ENCODE results near the gene SPATA24. TPM values are rescaled to one million over a fixed set of nuclear protein-coding genes. Genes with fewer than 3 reads are reported as not detected.

Gene SPATA24
- total RNA-seq, 1 experiment from 2014 or later: 4.6 TPM

GRCh38 chr5:139378941-139379361 lies 24.9 kb downstream of the SPATA24 start:
- no peaks in the 10 kb centered on the region for H3K36me3 ChIP-seq (ENCODE audit: insufficient read depth, low read length)
- no peak overlapping the region for H2AFZ ChIP-seq (ENCODE audit: low read length)
- no peaks in the 10 kb centered on the region for H3K9me3 ChIP-seq (ENCODE audit: low read length)
- H3K4me3 ChIP-seq (ENCODE audit: low read length): no peak overlapping the region
- H3K79me2 ChIP-seq (ENCODE audit: low read length): no peaks in the 10 kb centered on the region
- no peak overlapping the region for H3K4me2 ChIP-seq (ENCODE audit: low read depth, low read length, poor library complexity, severe bottlenecking)
- H3K27me3 ChIP-seq (ENCODE audit: low read length): no peaks in the 10 kb centered on the region
- no peaks in the 10 kb centered on the region for H3K9me2 ChIP-seq (replicated peaks; ENCODE audit: insufficient read depth, low read length)
- no peak for DNase-seq
- no peak overlapping the region for H3K9ac ChIP-seq (ENCODE audit: low read length)
- no peak overlapping the region for H3K27ac ChIP-seq (ENCODE audit: low read length)
- no peaks in the 10 kb centered on the region for H4K20me1 ChIP-seq (ENCODE audit: insufficient read depth, low read depth, low read length)
- H3K4me1 ChIP-seq (ENCODE audit: low read length): peaks cover 12% of the 10 kb centered on the region

- H3K36me3 ChIP-seq (ENCODE audit: insufficient read depth, low read length): no peaks in the 10 kb centered on the region
- no peak overlapping the region for H3K4me3 ChIP-seq (ENCODE audit: low read length)
- peaks cover 10% of the 10 kb centered on the region for H3K4me1 ChIP-seq (ENCODE audit: low read length)
- no peak for DNase-seq
- H3K9me2 ChIP-seq (replicated peaks; ENCODE audit: insufficient read depth, low read length): no peaks in the 10 kb centered on the region
- H3K27me3 ChIP-seq (ENCODE audit: low read length): no peaks in the 10 kb centered on the region
- no peak overlapping the region for H2AFZ ChIP-seq (ENCODE audit: low read length)
- no peaks in the 10 kb centered on the region for H3K79me2 ChIP-seq (ENCODE audit: low read length)
- H4K20me1 ChIP-seq (ENCODE audit: insufficient read depth, low read depth, low read length): no peaks in the 10 kb centered on the region
- no peaks in the 10 kb centered on the region for H3K9me3 ChIP-seq (ENCODE audit: low read length)
- no peak overlapping the region for H3K9ac ChIP-seq (ENCODE audit: low read length)
- H3K27ac ChIP-seq (ENCODE audit: low read length): no peak overlapping the region
- no peak overlapping the region for H3K4me2 ChIP-seq (ENCODE audit: low read depth, low read length, poor library complexity, severe bottlenecking)
These were observed 25.6 kb downstream of the SPATA24 start for GRCh38 chr5:139378101-139378825.

DNA sequence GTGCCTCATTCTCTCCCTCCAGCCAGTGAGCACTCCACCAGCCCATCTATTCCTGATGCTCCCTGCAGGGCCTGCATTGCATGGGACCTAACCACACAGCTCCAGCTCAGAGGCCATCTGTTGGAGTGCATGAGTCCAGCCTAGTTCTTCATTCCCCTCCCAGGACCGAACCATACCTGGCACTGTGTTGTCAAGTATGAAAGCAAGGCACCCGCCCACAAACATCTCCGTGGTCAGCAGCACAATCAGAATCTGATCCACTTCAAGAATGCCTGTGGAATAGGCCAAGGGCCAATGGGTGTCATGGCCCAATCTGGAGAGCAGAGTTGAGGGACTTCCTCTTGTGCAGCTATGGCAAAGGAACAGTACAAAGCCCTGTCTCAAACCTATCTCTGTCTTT lies 26.7 kb downstream of the SPATA24 start:
- Histone ChIP-seq H4K20me1 (ENCODE audit: insufficient read depth, low read depth, low read length) (no peaks in the 10 kb centered on the region), H3K27me3 (ENCODE audit: low read length) (no peaks in the 10 kb centered on the region), H3K9me3 (ENCODE audit: low read length) (no peaks in the 10 kb centered on the region), H3K4me2 (ENCODE audit: low read depth, low read length, poor library complexity, severe bottlenecking) (no peak overlapping the region), H3K9ac (ENCODE audit: low read length) (no peak overlapping the region), H2AFZ (ENCODE audit: low read length) (no peak overlapping the region), H3K36me3 (ENCODE audit: insufficient read depth, low read length) (0 out of 2 replicates have a peak, but pooled peaks cover 4% of the 10 kb centered on the region), H3K9me2 (replicated peaks; ENCODE audit: insufficient read depth, low read length) (no peaks in the 10 kb centered on the region), H3K4me3 (ENCODE audit: low read length) (no peak overlapping the region), H3K27ac (ENCODE audit: low read length) (no peak overlapping the region), H3K4me1 (ENCODE audit: low read length) (peaks cover 4% of the 10 kb centered on the region), H3K79me2 (ENCODE audit: low read length) (no peaks in the 10 kb centered on the region)
- no peak for DNase-seq

GRCh38 chr5:139376364-139376763 lies 27.5 kb downstream of the SPATA24 start:
- Histone ChIP-seq H3K9me2 (replicated peaks; ENCODE audit: insufficient read depth, low read length) (no peaks in the 10 kb centered on the region), H3K4me3 (ENCODE audit: low read length) (no peak overlapping the region), H3K79me2 (ENCODE audit: low read length) (no peaks in the 10 kb centered on the region), H3K4me1 (ENCODE audit: low read length) (no peaks in the 10 kb centered on the region), H3K36me3 (ENCODE audit: insufficient read depth, low read length) (0 out of 2 replicates have a peak, but pooled peaks cover 4% of the 10 kb centered on the region), H3K27me3 (ENCODE audit: low read length) (no peaks in the 10 kb centered on the region), H2AFZ (ENCODE audit: low read length) (no peak overlapping the region), H3K9me3 (ENCODE audit: low read length) (no peaks in the 10 kb centered on the region), H4K20me1 (ENCODE audit: insufficient read depth, low read depth, low read length) (no peaks in the 10 kb centered on the region), H3K9ac (ENCODE audit: low read length) (no peak overlapping the region), H3K4me2 (ENCODE audit: low read depth, low read length, poor library complexity, severe bottlenecking) (no peak overlapping the region), H3K27ac (ENCODE audit: low read length) (no peak overlapping the region)
- DNase-seq: no peak

DNA sequence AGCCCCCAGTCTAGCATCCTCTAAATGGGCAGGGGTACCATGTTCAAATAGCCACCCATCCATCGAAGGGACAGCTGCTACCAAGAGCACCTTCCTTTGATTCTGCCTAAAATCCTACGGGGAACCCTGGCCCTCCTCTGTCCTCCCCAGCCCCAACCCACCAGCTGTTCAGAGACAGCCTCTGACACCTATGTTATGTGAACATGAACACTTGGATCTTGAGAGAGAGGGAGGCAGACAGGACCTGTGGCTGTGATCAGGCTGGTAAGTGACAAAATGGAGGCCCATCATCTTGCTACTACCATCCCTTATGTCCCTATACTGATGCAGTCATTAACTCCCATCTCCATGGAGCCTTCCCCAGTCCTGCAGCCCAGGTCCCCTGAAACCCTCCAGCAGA lies 29.0 kb downstream of the SPATA24 start:
- Histone ChIP-seq H3K79me2 (ENCODE audit: low read length) (no peaks in the 10 kb centered on the region), H3K4me2 (ENCODE audit: low read depth, low read length, poor library complexity, severe bottlenecking) (no peak overlapping the region), H3K9ac (ENCODE audit: low read length) (no peak overlapping the region), H3K27me3 (ENCODE audit: low read length) (no peaks in the 10 kb centered on the region), H3K4me3 (ENCODE audit: low read length) (no peak overlapping the region), H3K36me3 (ENCODE audit: insufficient read depth, low read length) (peaks cover 5% of the 10 kb centered on the region; the same call in 1 of the 2 replicates), H3K4me1 (ENCODE audit: low read length) (no peaks in the 10 kb centered on the region), H3K27ac (ENCODE audit: low read length) (no peak overlapping the region), H3K9me3 (ENCODE audit: low read length) (no peaks in the 10 kb centered on the region), H2AFZ (ENCODE audit: low read length) (no peak overlapping the region), H4K20me1 (ENCODE audit: insufficient read depth, low read depth, low read length) (no peaks in the 10 kb centered on the region), H3K9me2 (replicated peaks; ENCODE audit: insufficient read depth, low read length) (no peaks in the 10 kb centered on the region)
- DNase-seq: no peak

GRCh38 chr5:139371482-139372435 lies 32.1 kb downstream of the SPATA24 start:
- no peaks in the 10 kb centered on the region for H3K79me2 ChIP-seq (ENCODE audit: low read length)
- peaks cover 22% of the 10 kb centered on the region; the same call in 1 of the 2 replicates for H3K36me3 ChIP-seq (ENCODE audit: insufficient read depth, low read length)

DNA sequence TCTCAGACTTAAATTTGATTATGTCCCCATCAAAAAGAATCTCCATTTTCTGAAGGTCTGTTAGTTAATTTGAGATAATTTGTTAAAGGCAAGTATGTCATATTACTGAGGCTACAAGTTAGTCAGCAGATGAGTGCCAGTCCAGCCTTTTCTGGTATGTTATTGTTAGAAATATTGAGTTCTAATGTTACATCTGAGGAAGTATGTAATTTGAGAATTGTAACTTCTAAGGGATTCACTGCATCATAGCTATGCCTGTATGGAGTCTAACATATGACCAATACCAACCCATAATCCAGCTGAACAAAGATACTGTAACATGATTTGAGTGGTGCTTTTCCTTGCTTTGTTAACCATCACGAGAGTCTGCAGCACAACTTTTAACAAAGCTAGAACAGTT lies 34.7 kb downstream of the SPATA24 start:
- no peaks in the 10 kb centered on the region for H3K9me2 ChIP-seq (replicated peaks; ENCODE audit: insufficient read depth, low read length)
- no peak for DNase-seq
- H4K20me1 ChIP-seq (ENCODE audit: insufficient read depth, low read depth, low read length): no peaks in the 10 kb centered on the region
- peaks cover 4% of the 10 kb centered on the region; the same call in 1 of the 2 replicates for H3K4me1 ChIP-seq (ENCODE audit: low read length)
- no peak overlapping the region for H3K4me2 ChIP-seq (ENCODE audit: low read depth, low read length, poor library complexity, severe bottlenecking)
- no peak overlapping the region for H3K9ac ChIP-seq (ENCODE audit: low read length)
- H3K36me3 ChIP-seq (ENCODE audit: insufficient read depth, low read length): peaks cover 33% of the 10 kb centered on the region; the same call in 1 of the 2 replicates
- H3K27me3 ChIP-seq (ENCODE audit: low read length): no peaks in the 10 kb centered on the region
- no peak overlapping the region for H2AFZ ChIP-seq (ENCODE audit: low read length)
- H3K9me3 ChIP-seq (ENCODE audit: low read length): no peaks in the 10 kb centered on the region
- H3K4me3 ChIP-seq (ENCODE audit: low read length): no peak overlapping the region
- no peaks in the 10 kb centered on the region; the same call in 1 of the 2 replicates for H3K79me2 ChIP-seq (ENCODE audit: low read length)
- no peak overlapping the region for H3K27ac ChIP-seq (ENCODE audit: low read length)

More at GRCh38 chr5:139371482-139372435, 32.1 kb downstream of the SPATA24 start:
- peaks cover 4% of the 10 kb centered on the region; the same call in 1 of the 2 replicates for H3K4me1 ChIP-seq (ENCODE audit: low read length)
- DNase-seq: no peak
- H3K27me3 ChIP-seq (ENCODE audit: low read length): no peaks in the 10 kb centered on the region
- no peak overlapping the region for H2AFZ ChIP-seq (ENCODE audit: low read length)
- H3K27ac ChIP-seq (ENCODE audit: low read length): no peak overlapping the region
- H4K20me1 ChIP-seq (ENCODE audit: insufficient read depth, low read depth, low read length): no peaks in the 10 kb centered on the region
- no peaks in the 10 kb centered on the region for H3K9me2 ChIP-seq (replicated peaks; ENCODE audit: insufficient read depth, low read length)
- no peak overlapping the region for H3K4me2 ChIP-seq (ENCODE audit: low read depth, low read length, poor library complexity, severe bottlenecking)
- H3K9me3 ChIP-seq (ENCODE audit: low read length): no peaks in the 10 kb centered on the region
- no peak overlapping the region for H3K4me3 ChIP-seq (ENCODE audit: low read length)
- no peak overlapping the region for H3K9ac ChIP-seq (ENCODE audit: low read length)

- peaks cover 5% of the 10 kb centered on the region; the same call in 1 of the 2 replicates for H4K20me1 ChIP-seq (ENCODE audit: insufficient read depth, low read depth, low read length)
- H3K79me2 ChIP-seq (ENCODE audit: low read length): peaks cover 4% of the 10 kb centered on the region
- no peak for DNase-seq
- no peaks in the 10 kb centered on the region for H3K9me3 ChIP-seq (ENCODE audit: low read length)
- no peak overlapping the region for H3K27ac ChIP-seq (ENCODE audit: low read length)
- H3K36me3 ChIP-seq (ENCODE audit: insufficient read depth, low read length): peaks cover 38% of the 10 kb centered on the region
- no peak overlapping the region for H3K9ac ChIP-seq (ENCODE audit: low read length)
- no peak overlapping the region for H3K4me3 ChIP-seq (ENCODE audit: low read length)
- H3K9me2 ChIP-seq (replicated peaks; ENCODE audit: insufficient read depth, low read length): no peaks in the 10 kb centered on the region
- no peaks in the 10 kb centered on the region for H3K27me3 ChIP-seq (ENCODE audit: low read length)
- H3K4me1 ChIP-seq (ENCODE audit: low read length): peaks cover 4% of the 10 kb centered on the region; the same call in 1 of the 2 replicates
- H3K4me2 ChIP-seq (ENCODE audit: low read depth, low read length, poor library complexity, severe bottlenecking): no peak overlapping the region
- H2AFZ ChIP-seq (ENCODE audit: low read length): no peak overlapping the region
These were observed 35.3 kb downstream of the SPATA24 start for GRCh38 chr5:139368613-139369012.

Data from Karpas-422 (cell line).